DND-41 (cell line): Measurements from ENCODE around the gene MS4A5.

ENCODE experiments used
- CTCF ChIP-seq: IDR thresholded peaks from 2 replicates; pipeline ENCODE4 v1.5.1; 2012; ENCODE audit warnings: borderline replicate concordance, low read length, moderate library complexity, mild to moderate bottlenecking; ENCODE audit not compliant: poor library complexity, severe bottlenecking; ENCODE audit errors: extremely low read depth
- EZH2 ChIP-seq: IDR thresholded peaks from 3 replicates; pipeline ENCODE4 v1.6.1; 2012; ENCODE audit warnings: borderline replicate concordance, low read depth, mild to moderate bottlenecking, moderate library complexity, low read length, inconsistent platforms; ENCODE audit not compliant: severe bottlenecking

- TF ChIP-seq CTCF (no peak), EZH2 (no peak)
Measured at GRCh38 chr11:60428517-60428916, 855 bp upstream of the MS4A5 start.
